RWPE2 (cell line): ENCODE results near the gene CHD5.
"Not testable (repeated sequence)": the region's sequence is repeated elsewhere in the genome, so short reads cannot be mapped to it uniquely, and the experiment has no call there.

ENCODE experiments used
- ATAC-seq: fragments of 200-7000 bp; cut with Tn5 transposase; 3 replicates; pipeline ENCODE4 v1.9.1; 2021; ENCODE audit warnings: low read depth
- DNase-seq: peaks from one replicate; pipeline ENCODE4 v3.0.0-alpha.2; 2020; ENCODE audit warnings: low spot score
- H3K27ac ChIP-seq: fragments of 450-650 bp; 2 replicates; pipeline ENCODE4 v1.5.1; 2017; ENCODE audit warnings: mild to moderate bottlenecking; ENCODE audit not compliant: poor library complexity, severe bottlenecking
- H3K27me3 ChIP-seq: fragments of 250-450 bp; sonication (Bioruptor Pico); 2 replicates; pipeline ENCODE4 v1.5.1; 2021; ENCODE audit warnings: mild to moderate bottlenecking, moderate library complexity; ENCODE audit not compliant: insufficient read depth, poor library complexity, severe bottlenecking
- H3K36me3 ChIP-seq: fragments of 250-450 bp; sonication (Bioruptor Pico); 2 replicates; pipeline ENCODE4 v1.5.1; 2020; ENCODE audit warnings: low read depth, mild to moderate bottlenecking, moderate library complexity
- H3K4me1 ChIP-seq: fragments of 250-450 bp; sonication (Bioruptor Pico); 2 replicates; pipeline ENCODE4 v1.5.1; 2021; ENCODE audit warnings: mild to moderate bottlenecking, moderate library complexity; ENCODE audit not compliant: insufficient read depth, poor library complexity, severe bottlenecking
- H3K4me3 ChIP-seq: fragments of 250-450 bp; sonication (Bioruptor Pico); 2 replicates; pipeline ENCODE4 v1.5.1; 2021; ENCODE audit warnings: mild to moderate bottlenecking, moderate library complexity; ENCODE audit not compliant: severe bottlenecking
- H3K9me3 ChIP-seq: fragments of 250-450 bp; sonication (Bioruptor Pico); 2 replicates; pipeline ENCODE4 v1.5.1; 2021; ENCODE audit warnings: mild to moderate bottlenecking, moderate library complexity; ENCODE audit not compliant: severe bottlenecking
- CTCF ChIP-seq: fragments of 450-650 bp; IDR thresholded peaks from one replicate; pipeline ENCODE4 v1.5.1; 2017; ENCODE audit warnings: mild to moderate bottlenecking, moderate library complexity; ENCODE audit not compliant: poor library complexity, severe bottlenecking

Gene CHD5

DNA sequence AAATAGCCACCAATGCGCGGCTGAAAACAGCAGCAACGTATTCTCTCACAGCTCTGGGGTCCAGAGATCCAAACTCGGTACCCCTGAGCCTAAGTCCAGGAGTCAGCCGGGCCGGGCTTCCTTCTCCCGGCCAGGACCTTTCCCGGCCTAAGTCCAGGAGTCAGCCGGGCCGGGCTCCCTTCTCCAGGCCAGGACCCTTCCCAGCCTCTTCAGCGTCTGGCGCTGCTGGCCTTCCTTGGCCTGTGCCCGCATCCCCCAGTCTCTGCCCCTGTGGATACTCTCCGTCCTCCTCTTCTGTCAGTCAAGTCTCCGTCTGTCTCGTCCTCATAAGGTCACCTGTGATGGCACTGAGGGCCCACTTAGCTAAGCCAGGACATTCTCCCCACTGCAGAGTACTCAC, 102.2 kb downstream of the CHD5 start:
- peaks cover 16% of the 10 kb centered on the region for H3K4me1 ChIP-seq
- no peak for TF ChIP-seq CTCF
- no peaks in the 10 kb centered on the region for H3K9me3 ChIP-seq
- H3K36me3 ChIP-seq = no peaks in the 10 kb centered on the region
- no peaks in the 10 kb centered on the region for H3K27me3 ChIP-seq
- DNase-seq (no peak), ATAC-seq (no peak)
- H3K27ac ChIP-seq = no peak overlapping the region
- H3K4me3 ChIP-seq = no peak overlapping the region

DNA sequence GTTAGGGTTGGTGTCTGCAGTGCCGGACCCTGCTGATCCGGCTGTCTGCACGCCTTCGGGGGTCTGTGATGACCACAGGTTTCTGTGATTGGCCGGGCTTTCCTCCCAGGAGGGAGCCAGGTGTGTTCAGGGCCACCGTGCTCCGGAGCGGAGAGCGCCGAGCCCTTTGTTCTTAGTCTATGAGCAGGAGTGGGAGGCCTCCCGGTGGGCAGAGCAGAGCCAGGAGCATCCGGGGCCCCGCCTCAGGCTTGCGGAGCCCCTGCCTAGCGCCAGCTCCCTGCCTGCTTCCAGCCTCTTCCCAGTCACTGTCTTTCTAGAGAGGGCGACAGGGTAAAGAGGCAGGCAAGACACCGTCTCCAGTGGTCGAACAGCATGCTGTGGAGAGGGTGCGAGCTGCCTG, 102.6 kb downstream of the CHD5 start:
- no peak overlapping the region for H3K4me3 ChIP-seq
- peaks cover 16% of the 10 kb centered on the region for H3K4me1 ChIP-seq
- no peaks in the 10 kb centered on the region for H3K36me3 ChIP-seq
- no peak for ATAC-seq
- no peaks in the 10 kb centered on the region for H3K9me3 ChIP-seq
- no peak overlapping the region for H3K27ac ChIP-seq
- no peak for TF ChIP-seq CTCF
- DNase-seq = no peak
- no peaks in the 10 kb centered on the region for H3K27me3 ChIP-seq

DNA sequence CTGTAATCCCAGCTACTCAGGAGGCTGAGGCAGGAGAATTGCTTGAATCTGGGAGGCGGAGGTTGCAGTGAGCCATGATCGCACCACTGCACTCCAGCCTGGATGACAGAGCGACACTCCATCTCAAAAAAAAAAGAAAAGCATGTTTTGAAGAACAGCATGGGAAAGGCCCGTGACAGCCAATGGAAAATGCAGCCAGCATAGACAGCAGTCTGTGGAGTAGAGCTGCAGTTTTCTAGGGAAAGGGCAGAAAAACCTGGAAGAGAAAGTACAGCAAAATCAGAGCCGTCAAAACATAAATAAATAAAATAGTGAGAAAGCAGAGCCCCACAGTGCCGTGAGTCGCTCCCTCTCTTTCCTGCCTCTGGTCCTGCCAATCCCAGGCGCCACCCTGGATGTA, 103.1 kb downstream of the CHD5 start:
- H3K9me3 ChIP-seq, H3K4me3 ChIP-seq, H3K27me3 ChIP-seq, ATAC-seq, DNase-seq, H3K27ac ChIP-seq, H3K36me3 ChIP-seq: not testable (repeated sequence)
- peaks cover 16% of the 10 kb centered on the region for H3K4me1 ChIP-seq

DNA sequence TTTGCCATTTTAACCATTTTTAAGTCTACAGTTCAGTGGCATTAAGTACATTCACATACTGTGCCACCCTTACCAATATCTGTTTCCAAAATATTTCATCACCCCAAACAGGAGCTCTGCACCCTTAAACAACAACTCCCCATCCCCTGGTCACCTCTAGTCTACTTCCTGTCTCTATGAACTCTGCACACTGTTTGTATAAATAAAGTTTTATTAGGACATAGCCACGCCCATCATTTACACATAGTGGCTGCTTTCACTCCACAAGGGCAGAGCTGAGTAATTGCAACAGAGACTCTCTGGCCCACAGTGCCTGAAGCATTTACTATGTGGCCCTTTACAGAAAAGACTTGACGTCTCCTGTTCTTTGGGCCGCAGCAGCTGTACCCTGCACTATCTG, 104.4 kb downstream of the CHD5 start:
- H3K4me1 ChIP-seq = peaks cover 16% of the 10 kb centered on the region
- H3K4me3 ChIP-seq = no peak overlapping the region
- DNase-seq (no peak), ATAC-seq (no peak; the same call in 2 of the 3 replicates)
- no peaks in the 10 kb centered on the region for H3K27me3 ChIP-seq
- no peaks in the 10 kb centered on the region for H3K9me3 ChIP-seq
- no peak for TF ChIP-seq CTCF
- H3K27ac ChIP-seq = no peak overlapping the region
- H3K36me3 ChIP-seq = no peaks in the 10 kb centered on the region

DNA sequence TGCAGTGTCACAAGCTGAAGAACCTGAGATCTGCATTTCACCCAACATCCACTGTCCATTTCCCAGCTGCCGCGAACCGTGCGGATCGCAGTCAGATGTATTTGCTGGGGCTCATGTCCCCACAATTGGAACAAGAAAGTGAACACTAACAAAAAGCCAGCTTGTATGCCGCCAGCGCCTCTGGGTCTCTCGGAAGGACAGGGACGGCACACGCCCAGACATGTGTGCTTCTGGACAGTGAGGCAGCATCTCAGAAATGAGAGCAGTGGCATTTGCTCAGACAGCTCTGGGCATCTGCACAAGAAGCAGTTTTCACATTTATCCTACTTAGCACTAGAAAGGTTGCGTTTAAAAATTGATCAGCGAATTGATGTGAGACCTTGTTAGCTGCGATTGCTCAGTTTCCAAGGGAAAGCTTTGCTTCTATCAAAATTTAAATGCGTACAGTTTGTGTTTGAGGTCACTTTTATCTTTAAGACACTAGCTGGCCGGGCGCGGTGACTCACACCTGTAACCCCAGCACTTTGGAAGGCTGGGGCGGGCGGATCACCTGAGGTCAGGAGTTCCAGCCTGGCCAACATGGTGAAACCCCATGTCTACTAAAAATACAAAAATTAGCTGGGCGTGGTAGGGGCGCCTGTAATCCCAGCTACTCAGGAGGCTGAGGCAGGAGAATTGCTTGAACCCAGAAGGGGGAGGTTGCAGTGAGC, 105.8 kb downstream of the CHD5 start:
- DNase-seq (no peak), ATAC-seq (peak; percentile 70)
- peak overlapping the region; percentile 18 for H3K27ac ChIP-seq
- no peaks in the 10 kb centered on the region for H3K9me3 ChIP-seq
- no peaks in the 10 kb centered on the region for H3K36me3 ChIP-seq
- peaks cover 16% of the 10 kb centered on the region for H3K4me1 ChIP-seq
- TF ChIP-seq CTCF = no peak
- no peak overlapping the region for H3K4me3 ChIP-seq
- H3K27me3 ChIP-seq = no peaks in the 10 kb centered on the region
